HG03354 (cell line): ENCODE data around the gene RBM17.
"Not testable (repeated sequence)": the region's sequence is repeated elsewhere in the genome, so short reads cannot be mapped to it uniquely, and the experiment has no call there.

ENCODE experiments used
- ATAC-seq: cut with Tn5 transposase; IDR thresholded peaks from one replicate; pipeline ENCODE4 v1.9.1; 2021; ENCODE audit warnings: mild to moderate bottlenecking; ENCODE audit not compliant: unreplicated experiment, poor library complexity, severe bottlenecking

RBM17 gene

GRCh38 chr10:6107616-6108015 lies 18.8 kb downstream of the RBM17 start:
- not testable (repeated sequence) for ATAC-seq

GRCh38 chr10:6108072-6108471 lies 19.2 kb downstream of the RBM17 start:
- ATAC-seq, result no peak

GRCh38 chr10:6108631-6109443 lies 20.0 kb downstream of the RBM17 start:
- no peak for ATAC-seq

- no peak for ATAC-seq
Measured at GRCh38 chr10:6109444-6109775, 20.6 kb downstream of the RBM17 start.

GRCh38 chr10:6110136-6110535 lies 21.3 kb downstream of the RBM17 start:
- ATAC-seq, result no peak

GRCh38 chr10:6112893-6113292 lies 24.1 kb downstream of the RBM17 start:
- no peak for ATAC-seq

DNA sequence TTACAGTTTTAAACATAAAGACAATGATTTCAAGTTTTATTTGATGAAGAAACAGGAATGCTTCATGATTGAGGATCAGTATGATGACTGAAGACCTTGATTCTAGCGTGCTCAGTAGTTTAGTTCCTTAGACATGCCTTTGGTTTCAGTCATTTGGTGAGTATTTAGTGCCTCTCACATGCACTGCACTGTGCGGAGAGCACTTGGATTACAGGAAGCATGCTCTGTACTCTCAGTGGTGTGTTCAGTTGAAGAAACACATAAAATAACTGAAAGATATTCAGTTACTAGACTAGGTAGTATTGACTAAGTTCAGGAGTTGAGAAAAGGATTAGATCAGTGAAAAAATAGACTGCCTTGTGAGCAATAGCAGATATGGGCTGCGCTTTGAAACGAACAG lies 25.5 kb downstream of the RBM17 start:
- no peak for ATAC-seq

DNA sequence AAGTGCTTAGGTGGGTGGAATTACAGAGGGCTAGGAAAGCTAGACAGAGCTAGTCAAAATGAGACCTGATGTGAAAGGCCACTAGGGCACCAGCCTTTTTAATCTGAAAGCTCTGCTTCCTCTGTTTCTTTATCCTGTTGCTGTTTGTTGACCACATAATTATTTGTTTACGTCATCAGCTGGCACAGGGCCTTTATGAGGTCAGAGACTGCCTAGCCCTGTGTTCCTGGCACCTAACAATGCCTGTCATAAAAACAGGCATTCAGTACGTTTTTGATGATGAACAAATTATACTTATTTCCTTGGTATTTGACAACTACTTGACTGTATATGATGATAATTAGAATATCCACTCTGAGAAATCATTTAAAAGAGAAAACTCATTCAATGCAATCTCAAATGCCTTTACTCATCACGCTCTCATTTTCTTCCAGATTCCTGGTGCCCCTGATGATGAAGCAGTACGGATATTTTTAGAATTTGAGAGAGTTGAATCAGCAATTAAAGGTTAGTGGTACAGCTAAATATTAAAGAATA lies 26.0 kb downstream of the RBM17 start:
- ATAC-seq, result no peak

- ATAC-seq, result no peak
Measured at GRCh38 chr10:6115411-6115810, 26.6 kb downstream of the RBM17 start.

DNA sequence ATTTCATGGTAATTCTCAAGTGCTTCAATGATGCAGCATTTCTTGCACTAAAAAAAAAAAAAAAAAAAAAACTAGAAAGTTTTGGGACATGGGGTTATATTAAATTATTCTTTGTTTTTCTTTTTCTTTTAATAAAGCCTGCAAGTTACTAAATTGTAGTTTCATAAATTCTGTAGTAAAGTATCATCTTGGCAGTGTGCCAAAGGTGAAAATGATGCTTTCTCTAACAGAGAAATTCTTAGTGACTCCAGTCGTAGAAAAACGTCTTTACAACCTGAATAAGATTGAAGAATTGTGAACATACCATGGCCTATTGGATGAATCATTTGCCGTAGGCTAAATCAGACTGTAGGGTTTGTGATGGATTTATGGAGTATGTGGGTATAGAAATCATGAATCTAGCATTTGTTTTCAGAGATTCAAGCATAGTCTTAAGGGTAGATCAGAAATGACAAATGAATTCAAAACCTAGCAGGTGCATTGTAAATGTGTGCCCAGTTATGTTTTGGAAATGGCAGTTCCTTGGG lies 27.1 kb downstream of the RBM17 start:
- ATAC-seq, result no peak

GRCh38 chr10:6116806-6117205 lies 28.0 kb downstream of the RBM17 start:
- ATAC-seq, result no peak

- no peak for ATAC-seq
Measured at GRCh38 chr10:6117711-6118110, 28.9 kb downstream of the RBM17 start.

- no peak for ATAC-seq
Measured at GRCh38 chr10:6119423-6119822, 30.6 kb downstream of the RBM17 start.

- no peak for ATAC-seq
Measured at GRCh38 chr10:6119962-6120361, 31.1 kb downstream of the RBM17 start.

DNA sequence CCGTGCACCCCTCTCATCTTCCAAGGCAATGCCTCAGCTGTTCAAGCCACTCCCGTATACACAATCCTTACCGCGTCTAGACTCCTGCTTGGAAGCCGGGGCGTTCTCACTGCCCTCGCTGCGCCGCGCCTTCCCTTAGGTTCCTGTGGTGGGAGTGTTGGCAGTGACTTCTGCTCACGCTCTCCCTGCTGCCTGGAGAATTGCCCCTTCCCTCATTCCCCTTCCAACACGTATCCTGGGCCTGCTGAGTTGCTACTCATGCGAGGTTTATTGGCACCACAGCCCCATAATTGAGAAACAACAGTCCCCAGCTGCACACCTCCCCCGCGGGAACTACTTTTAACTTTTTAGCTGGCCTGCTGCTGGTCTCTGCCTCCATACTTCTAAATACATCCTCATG lies 31.9 kb downstream of the RBM17 start:
- no peak for ATAC-seq

DNA sequence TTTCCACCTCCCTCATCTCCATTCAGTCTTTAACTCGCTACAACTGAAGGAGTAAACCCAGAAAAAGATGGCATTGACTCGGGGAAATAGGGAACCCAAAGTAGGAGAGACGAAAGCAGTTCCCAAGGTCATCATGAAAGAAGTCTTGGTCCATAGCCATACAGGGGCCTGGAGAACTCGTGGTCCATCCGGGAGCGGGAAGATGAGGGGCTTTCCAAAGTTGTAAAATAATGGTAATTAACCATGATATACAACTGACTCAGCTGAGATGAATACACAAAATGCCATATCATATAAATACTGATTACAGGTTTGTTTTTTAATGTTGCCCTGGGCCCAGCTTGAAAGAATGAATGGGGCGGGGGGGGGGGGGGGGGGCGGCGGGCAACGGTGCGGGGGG lies 32.3 kb downstream of the RBM17 start:
- no peak for ATAC-seq

GRCh38 chr10:6123532-6123931 lies 34.7 kb downstream of the RBM17 start:
- ATAC-seq, result no peak

- ATAC-seq, result no peak
Measured at GRCh38 chr10:6124666-6125065, 35.8 kb downstream of the RBM17 start.

GRCh38 chr10:6127461-6127860 lies 38.6 kb downstream of the RBM17 start:
- not testable (repeated sequence) for ATAC-seq

DNA sequence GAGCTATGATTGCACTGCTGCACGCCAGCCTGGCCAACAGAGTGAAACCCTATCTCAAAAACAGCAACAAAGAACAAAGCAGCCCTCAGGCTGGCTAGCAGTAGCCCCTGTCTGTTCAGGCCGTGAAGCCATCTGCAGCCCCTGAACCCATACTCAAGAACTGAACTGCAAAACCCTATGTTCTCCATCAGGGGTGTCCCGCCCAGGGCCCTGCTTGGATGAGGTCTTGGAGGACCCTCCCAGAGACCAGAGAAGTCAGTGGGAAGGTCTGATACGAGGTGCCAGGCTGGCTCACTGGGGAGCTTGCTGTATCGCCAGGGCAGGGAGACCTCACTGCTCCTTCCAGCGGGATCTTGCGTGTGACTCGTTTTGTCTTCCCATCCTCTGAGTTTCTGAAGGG lies 39.3 kb downstream of the RBM17 start:
- ATAC-seq, result no peak

- ATAC-seq, result no peak
Measured at GRCh38 chr10:6128591-6129251, 39.9 kb downstream of the RBM17 start.
